ENCODE measurements around the gene IL2RG.
A peak's percentile ranks its signal among the peaks of the same experiment; 100 is the strongest.

Gene IL2RG

DNA sequence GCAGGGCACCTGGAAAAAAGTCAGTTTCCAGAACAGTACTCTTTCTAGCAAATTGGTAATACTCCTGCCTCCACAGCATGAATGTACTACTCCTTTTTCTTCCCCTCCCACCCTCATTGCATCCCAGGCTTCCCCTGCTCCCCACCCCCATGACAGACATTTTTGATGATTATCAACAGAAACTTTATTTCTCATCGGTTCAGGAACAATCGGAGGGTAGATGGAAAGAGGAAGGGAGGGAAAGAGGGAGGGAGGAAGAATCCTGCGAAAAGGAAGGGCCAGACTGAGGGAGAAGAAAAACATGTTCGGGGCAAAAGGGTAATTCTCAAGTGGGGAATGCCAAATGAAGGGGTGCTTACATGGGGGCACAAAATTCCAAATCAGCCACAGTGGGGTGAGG, 4.1 kb downstream of the IL2RG start:
- no peak for DNase-seq

DNA sequence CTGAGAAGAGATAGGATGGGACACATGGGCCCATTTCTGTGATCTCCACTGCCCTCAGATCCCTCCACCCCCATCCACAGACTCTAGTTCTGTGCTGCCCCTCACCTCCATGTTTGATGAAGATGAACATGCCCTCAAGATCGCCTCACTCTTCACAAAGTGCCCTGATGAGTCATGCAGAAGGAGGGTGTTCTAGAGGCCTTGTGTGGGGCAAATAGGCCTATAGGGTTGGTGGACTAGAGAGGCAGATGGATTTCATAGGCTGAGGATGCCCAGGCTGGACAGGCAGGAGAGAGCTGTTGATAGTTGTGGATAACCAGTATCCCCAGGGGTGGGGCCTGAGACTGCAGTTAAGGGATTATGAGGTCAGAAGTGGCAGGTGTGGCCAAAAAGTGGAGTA, 5.0 kb downstream of the IL2RG start, which contains the start of gene CXorf65:
Gene CXorf65 (minus strand): TSS at position 314 of the 400 bp plus-strand sequence. CDS start 184 bp downstream, at position 130.
- no peak for DNase-seq

DNA sequence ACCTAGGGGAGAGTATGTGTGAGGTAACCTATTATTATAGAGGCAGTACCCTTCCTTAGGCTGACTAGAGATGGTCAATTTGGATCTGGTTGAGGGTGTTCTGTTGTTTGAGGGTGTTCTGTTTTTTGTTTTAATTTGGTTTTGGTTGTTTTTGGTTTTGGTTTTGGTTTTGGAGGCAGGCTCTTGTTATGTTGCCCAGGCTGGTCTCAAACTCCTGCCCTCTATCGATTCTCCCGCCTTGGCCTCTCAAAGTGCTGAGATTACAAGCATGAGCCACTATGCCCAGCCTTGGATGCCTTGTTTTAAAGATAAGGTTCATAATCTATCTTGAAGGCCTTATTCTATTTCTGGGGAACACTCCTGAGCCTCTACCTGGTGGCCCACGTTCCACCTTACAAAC, 5.7 kb downstream of the IL2RG start:
- DNase-seq: no peak

DNA sequence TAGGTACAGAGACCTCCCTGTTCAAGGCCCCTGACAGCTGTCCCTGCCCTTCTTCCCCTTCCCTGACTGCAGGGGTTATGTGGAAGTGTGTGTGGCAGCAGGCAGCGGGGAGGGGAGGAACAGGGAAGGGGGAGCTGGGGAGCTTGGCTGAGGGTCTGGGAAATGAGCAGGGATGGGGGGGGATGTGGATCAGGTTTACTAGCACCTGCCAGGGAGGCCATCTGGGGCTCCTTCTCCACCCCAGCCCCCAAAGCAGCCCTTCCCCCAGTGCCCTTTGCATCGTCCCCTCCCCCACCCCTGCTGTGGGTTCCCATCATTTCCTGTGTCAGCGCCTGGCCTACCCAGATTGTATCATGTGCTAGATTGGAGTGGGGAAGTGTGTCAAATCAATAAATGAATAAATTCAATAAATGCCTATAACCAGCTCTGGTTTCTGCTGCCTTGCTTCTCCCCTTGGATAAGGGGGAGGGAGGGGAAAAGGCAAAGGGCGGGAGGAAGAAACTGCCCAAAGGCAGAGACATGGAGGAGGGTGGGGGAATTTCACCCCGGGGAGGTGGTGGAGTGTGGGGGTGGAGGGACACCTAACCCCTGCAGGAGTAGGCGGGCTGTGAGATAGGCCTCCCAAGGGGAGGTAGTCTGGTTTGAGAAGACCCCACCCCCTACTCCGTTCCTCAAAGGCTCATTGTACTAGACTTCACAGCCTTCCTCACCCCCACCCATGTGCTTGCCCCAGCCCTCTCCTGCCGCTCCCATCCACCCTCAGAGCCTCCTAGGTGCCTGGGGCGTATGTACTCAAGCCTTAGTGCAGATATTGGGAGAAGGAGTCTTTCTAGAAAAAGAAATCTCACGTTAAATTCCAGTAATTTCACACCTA, 8.0 kb downstream of the IL2RG start:
- peak; percentile 56 for DNase-seq

DNA sequence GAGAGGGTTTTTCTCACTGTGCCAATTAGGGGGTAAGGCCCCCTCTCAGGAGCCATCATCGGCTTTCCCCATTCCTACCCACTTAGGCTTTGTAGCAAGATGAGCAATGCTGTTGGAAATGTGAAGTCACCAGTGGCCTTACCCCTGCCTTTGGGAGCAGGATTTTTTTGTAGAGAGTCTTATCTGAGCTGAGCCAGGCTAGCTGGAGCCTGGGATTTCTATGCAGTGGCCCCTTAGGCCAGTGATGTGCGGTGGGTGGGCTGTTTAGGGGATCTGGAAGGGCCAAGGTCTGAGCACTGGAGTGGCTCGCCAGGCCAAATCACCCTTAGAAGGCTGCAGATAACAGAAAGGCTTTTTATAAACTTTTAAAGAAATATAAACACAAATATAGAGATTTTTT, 9.1 kb downstream of the IL2RG start:
- DNase-seq: no peak

DNA sequence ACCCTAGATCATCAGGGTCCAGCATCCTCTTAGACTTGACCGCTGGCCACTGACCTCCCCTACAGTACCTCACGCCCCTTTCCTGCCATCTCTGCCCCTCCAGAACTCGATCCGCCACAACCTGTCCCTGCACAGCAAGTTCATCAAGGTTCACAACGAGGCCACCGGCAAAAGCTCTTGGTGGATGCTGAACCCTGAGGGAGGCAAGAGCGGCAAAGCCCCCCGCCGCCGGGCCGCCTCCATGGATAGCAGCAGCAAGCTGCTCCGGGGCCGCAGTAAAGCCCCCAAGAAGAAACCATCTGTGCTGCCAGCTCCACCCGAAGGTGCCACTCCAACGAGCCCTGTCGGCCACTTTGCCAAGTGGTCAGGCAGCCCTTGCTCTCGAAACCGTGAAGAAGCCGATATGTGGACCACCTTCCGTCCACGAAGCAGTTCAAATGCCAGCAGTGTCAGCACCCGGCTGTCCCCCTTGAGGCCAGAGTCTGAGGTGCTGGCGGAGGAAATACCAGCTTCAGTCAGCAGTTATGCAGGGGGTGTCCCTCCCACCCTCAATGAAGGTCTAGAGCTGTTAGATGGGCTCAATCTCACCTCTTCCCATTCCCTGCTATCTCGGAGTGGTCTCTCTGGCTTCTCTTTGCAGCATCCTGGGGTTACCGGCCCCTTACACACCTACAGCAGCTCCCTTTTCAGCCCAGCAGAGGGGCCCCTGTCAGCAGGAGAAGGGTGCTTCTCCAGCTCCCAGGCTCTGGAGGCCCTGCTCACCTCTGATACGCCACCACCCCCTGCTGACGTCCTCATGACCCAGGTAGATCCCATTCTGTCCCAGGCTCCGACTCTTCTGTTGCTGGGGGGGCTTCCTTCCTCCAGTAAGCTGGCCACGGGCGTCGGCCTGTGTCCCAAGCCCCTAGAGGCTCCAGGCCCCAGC, 10.5 kb downstream of the IL2RG start:
- no peak for DNase-seq

DNA sequence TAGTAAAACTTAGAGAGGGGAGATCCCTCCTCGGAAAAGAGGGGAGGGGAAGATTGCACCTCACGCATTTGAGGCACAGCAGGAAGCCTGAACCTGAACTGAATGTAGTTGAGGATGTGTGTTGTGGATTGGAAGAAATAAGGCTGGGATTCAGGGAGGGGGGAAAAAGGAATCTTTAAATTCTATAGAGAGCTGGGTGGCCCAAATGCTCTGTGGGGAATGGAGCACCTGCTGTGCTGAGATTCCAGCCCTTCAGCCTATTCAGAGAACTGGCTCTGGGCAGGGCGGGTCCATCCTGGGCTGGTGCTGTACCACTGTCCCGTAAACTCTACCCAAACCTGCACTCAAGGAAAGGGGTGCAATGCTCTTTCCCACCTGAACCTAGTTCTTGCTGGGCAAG, 11.6 kb downstream of the IL2RG start:
- DNase-seq: no peak

DNA sequence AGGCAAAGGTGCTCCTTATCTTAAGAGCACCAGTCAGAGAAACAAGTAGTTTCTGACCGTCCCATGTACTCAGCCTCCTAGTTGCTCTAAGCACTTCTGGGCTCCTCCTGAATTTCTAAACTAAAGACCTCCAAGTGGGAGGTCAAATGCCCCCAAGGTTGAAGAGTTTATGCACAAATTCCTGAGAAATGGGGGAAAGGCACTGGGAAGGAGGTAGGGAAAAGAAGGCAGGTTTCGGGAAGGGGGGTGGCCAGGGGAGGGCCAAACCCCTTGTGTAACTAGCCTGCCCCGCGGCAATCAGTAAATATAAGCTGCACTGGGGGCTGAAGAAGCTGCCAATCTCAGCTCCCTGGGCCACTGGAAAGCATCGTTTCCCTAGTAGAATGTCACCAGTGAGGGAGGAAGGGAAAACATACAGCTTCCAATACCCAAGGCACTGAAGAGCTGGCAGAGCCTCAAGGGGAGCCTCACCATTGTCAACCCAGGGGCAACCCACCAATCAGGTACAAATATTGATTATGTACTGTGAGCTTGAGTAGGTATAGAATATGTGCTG, 12.3 kb downstream of the IL2RG start:
- DNase-seq: no peak

DNA sequence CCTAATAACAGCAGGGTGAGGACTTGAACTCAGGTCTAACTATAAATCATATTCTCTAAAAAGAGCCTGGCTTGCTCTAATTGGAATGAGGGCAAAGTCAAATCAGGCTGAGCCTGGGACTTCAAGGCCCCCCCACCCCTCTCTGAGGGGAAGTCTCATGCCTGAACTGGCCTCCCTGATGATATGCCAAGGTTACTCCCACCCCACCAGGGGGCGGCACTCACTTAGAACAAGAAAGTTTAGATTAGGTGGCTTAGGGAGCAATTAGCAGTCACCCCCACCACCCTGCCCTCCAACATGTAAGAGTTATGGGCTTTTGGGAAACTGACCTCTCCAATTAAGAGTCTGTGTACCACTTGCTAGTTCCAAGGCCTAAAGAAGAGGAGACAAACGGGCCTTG, 13.1 kb downstream of the IL2RG start:
- peak; percentile 73 to 80 for DNase-seq

DNA sequence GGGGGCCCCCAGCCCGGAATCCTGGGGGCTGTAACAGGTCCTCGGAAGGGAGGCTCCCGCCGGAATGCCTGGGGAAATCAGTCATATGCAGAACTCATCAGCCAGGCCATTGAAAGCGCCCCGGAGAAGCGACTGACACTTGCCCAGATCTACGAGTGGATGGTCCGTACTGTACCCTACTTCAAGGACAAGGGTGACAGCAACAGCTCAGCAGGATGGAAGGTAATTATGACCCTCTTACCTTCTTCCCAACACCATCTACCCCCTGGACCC, 14.7 kb downstream of the IL2RG start:
- no peak for DNase-seq

DNA sequence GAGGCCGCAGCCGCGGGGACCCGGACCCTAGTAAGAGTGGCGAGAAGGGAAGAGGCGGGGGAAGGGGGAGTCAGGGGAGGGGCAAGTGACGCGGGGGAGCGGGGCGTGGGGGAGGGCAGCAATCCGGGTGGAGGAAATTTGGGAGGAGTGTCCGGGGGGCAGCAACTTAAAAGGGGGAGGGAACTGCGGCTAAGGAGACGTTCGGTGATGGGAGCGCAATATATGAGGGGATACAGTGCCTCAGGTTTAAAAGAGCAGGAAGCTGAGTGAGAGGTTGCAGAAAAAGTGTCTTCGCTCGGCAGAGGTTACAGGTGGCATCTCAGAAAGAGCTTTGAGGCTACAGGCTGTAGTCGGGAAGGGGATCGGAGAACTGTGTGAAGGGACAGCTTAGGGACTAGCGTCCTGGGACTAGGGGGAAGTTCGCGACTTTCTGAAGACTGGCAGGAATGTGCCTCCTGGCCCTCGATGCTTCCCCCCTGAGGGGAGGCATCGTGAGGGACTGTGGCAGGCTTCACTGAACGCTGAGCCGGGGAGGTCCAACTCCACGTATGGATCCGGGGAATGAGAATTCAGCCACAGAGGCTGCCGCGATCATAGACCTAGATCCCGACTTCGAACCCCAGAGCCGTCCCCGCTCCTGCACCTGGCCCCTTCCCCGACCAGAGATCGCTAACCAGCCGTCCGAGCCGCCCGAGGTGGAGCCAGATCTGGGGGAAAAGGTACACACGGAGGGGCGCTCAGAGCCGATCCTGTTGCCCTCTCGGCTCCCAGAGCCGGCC, 15.2 kb downstream of the IL2RG start:
- DNase-seq: no peak

DNA sequence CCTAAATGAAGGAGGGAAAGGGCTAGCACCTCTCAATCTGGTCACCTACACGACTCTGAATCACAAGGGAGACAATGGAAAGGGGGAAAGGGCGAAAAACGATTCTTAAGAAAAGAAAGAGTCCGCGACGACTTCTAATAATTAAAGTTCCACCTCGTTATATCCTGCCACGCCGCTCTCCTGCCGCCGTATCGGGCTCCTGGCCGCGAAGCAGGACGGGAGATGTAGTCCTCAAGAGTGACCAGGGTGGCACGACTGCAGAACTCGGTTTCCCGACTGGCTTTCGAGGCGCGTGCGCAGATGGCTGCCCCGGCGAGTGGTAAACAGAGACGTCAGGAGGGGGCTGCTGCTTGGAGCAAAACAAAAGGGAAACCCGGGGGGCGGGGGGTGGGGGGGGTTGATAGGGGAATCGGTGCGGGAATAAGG, 15.8 kb downstream of the IL2RG start, which contains the start of gene FOXO4:
Gene FOXO4 (plus strand): TSS at position 297 of the 426 bp plus-strand sequence. CDS start 678 bp downstream, outside the sequence.
- DNase-seq: peak; percentile 85

DNA sequence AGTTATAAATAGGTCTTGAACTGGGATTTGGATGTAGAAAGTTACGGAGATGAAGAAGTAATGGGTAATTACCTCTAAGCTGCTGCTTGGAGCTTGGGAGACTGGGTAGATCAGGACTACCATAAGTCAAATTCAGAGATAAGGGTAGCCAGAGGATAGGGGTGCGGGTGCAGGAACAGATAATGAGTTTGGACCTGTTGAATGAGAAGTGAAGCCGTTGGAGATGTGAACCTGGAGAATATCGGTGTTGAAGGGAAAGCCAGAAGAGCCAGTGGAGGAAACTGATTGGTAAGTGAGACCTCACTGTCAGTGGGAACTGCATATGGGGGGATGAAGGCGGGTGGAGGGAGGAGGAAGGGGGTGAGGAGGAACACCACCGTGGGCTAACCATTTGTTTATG, 16.3 kb downstream of the IL2RG start:
- no peak for DNase-seq

DNA sequence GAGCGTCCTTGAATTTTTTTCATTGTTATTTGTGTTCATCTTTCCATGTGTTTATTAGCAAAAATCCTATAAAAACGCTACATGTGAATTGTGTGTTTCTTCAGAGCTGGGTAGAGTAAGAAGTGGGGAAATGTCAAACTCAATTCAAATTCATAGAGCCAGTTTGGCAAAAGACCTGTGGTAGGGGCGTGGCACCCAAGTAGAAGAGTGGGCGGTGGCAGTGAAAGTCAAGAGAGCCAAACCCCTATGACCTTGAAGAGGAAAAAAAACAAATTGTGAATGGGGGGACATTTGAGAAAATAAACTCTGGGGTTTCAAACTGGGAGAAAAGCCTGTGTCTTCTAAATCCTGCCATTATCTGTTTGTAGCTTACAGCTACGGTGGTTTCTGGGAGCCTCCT, 20.1 kb downstream of the IL2RG start:
- DNase-seq: no peak

DNA sequence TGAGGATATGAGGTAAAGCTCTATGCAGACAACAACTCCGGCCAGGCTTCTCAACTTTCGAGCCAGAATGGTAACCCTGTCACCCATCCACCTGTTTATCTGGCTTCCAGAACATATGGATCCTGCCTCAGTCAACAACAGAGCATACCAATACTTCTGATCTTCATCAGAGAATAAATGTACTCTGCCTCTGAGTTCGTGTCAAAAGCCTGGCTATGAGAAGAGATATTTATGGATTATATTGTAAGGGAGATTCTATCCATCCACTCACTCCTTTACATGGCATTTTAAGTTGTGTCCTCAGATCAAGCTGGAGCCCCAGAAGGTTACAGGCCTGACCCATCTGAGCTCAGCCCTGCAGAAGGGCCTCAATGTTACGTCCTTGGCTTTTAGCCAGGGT, 25.5 kb downstream of the IL2RG start:
- no peak for DNase-seq

DNA sequence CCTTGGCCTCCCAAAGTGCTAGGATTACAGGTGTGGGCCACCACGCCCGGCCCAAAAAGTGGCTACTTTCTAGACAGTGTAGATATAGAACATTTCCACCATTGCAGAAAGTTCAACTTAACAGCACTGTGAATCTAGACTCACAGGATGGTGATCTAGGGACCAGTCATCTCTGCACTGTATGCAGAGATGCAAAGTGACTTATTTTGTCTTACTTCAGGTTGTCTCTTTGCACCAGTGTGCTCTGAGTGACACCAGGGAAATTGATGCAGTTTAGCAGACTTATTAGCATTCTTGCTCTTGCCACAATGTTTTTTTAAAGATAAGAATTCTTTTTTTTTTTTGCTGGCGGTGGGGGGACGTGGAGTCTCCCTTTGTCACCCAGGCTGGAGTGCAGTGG, 28.6 kb downstream of the IL2RG start:
- DNase-seq: no peak

DNA sequence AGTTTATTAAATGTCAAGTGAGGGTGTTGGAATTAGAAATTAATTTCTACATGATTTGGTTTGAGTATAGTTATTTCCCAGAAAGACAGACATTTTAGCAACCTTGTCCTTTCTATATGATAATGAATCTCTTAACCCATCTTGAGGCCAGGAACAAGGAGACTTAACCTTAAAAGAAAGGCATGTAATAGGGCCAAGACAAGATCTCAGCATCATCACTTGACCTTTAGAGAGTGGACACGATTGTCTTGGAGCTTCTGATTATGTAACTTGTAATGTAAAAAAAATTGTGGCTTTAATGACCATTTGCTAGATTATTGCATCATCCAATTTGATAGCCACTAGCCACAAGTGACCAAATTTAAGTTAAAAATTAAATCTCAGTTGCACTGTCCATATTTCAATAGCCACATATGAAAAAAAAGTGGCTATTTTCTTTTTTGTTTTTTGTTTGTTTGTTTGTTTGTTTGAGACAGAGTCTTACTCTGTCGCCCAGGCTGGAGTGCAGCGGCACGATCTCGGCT, 29.2 kb downstream of the IL2RG start:
- DNase-seq: no peak

DNA sequence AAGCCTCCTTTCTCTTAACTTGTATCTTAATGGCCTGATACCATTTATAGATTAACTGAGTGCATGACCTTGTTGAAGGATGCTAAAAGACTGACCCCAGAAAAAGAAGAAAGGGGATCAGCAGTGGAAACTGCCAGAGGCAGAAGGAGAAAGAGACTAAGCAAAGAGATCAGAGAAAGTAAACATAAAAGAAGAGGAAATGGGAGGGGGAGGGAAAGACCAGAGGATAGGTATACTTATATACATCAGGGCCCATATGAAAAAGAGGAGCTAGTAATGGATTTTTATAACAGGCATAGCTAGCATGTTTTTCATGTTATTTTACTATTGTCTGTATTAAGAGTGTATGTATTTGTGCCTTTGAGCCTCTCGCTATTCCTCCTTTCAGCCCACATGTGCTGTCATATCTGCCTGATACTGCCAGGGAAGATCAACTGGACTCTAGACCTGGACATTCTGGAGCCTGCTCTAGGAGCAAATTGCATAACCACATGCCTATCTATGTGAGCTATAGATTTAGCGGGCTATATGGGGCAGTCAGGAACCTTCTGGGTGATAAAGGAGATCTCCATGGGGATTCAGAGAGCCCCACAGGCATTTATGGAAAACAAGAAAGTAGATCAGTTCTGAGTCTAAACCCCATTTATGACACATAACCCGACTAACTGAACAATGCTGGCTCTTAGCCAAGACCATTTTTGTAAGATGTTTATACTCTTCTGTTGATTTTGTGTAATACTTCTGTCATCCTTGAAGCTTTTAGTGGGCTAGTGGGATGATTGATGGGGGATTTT, 29.9 kb downstream of the IL2RG start:
- no peak for DNase-seq

DNA sequence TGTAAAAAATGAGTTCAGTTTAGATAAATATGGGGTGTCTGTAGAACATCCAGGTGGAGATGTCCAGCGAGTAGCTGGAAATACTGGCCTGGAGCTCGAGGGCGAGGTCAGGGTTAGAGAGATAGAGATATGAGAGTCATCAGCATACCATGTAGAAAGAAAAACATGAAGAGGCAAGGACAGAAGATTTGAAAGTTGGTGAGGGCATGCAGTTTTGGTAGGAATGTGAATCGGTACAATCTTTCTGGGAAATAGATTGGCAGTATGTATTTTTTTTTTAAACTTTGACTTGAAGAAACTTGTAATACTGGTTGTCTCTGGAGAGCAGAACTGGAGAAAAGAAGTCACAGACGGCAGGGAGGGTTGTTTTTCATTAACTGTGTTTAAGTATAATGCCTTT, 40.8 kb downstream of the IL2RG start:
- no peak for DNase-seq

DNA sequence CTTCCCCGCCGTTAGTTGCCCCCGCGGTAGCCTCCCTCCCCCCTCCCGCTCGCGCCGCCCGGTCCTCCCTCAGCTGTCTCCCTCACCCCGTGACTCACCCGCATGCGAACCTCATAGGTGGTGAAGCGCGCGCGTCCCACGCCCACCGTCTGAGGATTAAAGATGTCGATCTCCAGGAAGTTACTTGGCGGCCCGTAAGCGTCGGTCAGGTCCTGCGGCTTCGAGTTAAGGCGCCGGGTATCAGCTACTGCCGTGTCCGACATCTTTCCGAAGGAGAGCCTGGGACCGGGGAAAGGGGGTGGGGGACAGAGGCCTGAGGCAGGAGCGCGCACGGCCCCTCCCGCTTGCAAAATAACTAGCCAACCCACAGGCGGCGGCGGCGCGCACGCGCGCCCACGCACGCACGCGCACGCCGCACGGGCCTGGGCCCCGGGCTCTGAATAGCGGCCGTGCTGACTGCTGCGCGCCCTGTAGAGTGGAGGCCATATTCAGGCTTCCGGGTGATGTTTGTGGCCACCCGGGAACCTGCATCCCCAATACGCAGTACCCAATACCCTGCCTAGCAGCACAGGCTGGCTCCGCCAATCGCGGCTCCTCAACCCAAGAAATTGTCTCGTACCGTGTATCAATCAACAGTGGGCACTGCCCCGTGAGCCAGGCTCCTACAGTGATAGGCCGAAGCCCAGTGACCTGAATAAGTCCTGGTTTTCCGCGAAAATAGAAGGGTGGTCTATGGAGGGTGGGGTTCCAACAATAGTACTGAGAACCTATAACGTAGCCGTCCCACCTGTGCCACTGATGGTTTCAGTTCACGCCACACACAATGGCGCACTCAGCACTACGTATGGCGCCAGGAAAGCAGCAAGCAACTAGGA, 43.1 kb downstream of the IL2RG start, which contains the start of gene SNX12:
Gene SNX12 (minus strand): TSS at position 291 of the 875 bp plus-strand sequence. CDS start 28 bp downstream, at position 263.
- DNase-seq: peak; percentile 83 to 84

DNA sequence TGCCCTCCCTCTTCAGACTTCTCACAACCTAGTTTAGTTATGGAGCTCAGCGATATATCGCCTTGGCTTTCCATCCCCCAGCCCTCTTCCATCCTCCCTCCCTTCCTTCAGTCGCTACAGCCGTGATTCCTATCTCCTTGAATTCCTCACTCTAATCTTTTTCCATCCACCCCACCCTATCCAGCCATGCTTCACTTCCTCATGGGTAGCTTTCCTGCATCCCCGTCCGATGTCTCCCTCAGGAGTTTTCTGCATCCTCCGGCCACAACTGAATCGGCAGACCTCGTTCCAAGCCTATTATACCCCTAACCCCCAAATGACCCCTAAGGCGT, 43.7 kb downstream of the IL2RG start:
- no peak for DNase-seq

All from stimulated activated CD4-positive, alpha-beta T cell treated with anti-CD3 and anti-CD28 coated beads, Interleukin-2, amount 100 ng/mL, for 24 hours (primary cell).